NCI-H2029 treated with DMSO at 0.1 percent for 48 hours (cell line): Measurements from ENCODE around the gene ATP8A2.

Experiments used
- DNase-seq: peaks from one replicate; lab custom pipeline; 2025; lab: John Stamatoyannopoulos, UW

Gene ATP8A2

DNA sequence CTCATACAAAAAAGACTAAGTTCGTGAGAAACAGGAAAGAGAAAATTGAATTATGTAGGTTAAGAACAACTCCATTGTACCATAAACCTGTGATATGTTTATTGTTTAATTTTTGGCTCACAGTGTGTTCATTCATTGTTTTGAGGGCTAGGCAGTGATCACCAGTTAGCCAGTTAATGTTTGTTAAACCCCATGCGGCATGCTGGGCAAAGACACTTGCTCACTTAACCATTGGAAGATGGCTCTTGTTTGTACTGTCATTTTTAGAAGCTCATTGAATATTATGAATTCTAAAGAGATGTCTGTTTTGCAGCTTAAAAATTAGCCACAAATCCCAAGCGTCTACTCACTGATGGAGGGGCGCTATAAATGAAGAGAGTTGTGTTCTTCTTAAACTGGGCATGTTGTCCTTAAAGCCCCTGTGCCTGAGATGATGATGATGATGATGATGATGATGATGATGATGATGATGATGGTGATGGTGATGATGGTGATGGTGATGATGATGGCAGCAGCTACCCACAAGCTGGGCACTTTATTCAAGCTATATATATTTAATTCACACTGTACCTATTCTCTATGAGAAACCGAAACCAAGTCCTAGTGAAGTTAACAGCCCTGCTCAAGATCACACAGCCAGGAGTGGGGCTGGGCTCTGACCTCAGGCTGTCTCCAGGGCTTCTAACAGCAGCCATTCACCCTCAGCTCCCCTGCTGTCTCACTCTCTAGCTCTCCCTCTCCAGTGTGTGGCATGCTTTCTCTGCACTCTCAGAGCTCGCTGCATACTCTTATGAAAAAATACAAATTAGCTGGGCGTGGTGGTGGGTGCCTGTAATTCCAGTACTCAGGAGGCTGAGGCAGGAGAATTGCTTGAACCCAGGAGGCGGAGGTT lies 510.9 kb downstream of the ATP8A2 start:
- no peak for DNase-seq

DNA sequence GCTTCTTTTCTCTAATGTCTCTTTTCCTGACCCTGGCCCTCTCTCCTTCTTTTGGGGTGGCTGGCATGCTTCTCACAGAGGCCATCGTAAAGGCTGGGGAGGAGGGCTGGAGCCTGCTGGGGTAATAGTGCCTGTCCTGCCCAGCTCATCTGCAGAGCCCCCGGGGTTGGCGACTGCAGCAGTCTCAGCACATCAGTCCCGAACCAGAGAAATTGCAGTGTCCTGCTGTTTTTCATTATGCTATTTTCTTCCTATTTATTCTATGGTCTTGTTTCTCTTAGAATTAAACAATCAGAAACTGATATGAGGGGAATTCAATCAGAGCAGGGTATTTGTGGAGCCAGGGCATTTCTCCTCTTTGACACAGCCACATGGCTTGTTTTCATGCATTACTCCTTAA lies 513.6 kb downstream of the ATP8A2 start:
- no peak for DNase-seq

DNA sequence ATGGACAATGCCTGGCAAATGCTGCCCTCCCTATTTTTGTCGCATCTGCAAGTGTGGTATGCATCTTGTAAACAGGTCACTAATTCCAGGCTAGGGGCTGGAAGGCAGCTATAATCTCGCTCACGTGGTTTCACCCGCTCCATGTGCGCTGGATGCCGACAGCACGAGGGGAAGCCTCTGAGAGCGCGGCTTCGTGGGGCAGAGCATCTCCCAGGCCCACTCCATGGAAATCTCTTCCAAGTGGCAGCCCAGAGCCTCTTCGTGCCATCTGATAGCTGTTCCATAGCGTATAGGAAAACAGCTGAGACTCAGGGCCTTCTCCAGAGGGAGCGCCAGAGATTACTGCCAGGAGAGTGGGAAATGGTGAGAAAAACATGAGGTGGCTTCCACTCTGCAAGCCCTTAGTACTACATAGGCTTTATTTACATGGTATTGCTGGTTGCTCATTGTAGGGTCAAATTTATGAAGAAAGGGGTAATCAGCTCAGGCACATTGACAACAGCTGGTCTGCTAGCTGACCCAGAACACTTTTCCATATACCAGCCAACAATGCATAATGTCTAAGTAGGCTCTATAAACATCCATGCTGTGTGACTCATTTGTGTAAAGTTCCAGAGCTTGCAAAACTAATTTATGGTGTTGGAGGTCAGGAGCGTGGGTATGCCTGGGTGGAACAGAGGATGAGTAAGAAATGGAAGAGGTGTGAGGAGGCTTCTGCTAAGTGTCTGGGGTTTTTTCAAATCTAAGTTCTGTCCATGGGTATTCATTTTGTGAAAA lies 514.9 kb downstream of the ATP8A2 start:
- DNase-seq = no peak

DNA sequence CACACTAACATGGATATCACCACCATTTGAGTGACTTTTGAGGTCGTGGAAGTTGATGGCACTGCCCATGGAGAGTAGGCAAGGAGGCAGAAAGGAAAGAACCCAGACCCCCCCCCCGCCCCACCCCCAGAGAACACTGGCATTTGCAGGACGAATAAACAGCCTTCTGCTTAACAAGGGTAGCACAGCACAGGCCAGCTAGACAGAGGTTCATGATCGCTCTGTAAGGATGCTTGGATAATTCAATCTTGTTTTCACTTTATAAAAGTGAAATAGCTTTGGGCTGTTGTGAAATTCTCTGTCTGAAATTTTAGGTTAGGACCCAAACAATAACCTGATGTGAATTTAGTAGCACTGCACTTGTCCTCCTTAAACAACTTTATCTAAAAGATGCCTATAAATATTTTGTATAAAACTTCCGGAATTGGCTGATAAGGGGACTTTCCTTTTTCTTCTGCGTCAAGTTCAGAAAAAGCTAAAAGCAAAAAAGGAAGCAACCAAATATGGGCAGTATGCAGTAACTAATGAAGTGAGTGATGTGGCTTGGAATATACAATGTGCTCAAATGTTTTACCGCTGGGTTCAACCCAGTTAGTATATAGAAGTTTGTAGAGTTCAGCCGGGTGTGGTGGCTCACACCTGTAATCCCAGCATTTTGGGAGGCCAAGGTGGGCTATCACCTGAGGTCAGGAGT lies 516.3 kb downstream of the ATP8A2 start:
- no peak for DNase-seq

DNA sequence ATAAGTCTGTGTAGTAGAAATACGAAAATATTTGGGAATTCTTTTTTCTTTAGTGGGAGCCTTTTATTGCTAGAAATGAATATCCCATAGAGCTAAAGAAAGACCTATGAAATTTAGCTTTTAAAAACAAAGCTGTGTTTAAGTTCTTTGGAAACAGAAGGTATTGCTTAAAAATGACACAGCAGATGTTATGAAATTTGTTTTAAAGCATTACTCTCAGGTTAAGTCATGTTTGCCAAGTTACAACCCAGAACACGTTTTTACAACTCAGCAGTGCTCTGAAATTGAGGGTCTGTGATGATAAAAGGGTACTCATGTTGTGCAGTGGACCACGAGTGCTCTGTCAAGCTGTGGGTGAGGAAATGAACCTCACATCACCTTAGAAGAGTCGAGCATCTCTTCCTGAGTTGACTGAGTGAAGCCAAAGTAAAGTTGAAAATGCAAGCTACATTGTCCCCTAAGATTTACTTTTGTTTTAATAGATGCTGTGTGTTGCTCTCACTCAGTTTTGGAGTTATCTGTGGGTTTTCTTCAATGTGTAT lies 519.0 kb downstream of the ATP8A2 start:
- no peak for DNase-seq

DNA sequence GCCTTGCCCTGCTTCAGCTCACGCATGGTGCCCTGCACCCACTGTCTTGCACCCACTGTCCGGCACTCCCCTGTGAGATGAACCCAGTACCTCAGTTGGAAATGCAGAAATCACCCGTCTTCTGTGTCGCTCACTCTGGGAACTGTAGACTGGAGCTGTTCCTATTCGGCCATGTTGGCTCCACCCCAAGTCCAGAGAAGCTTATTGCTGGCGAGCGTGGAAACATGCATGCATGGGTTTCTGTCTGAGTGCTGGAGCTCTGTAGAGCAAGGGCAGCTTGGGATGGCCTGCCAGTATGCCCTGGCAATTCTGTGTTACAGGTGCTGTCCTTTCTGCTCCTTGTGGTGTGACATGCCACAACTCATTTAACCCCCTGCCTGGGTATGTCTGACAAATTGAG lies 527.2 kb downstream of the ATP8A2 start:
- no peak for DNase-seq

DNA sequence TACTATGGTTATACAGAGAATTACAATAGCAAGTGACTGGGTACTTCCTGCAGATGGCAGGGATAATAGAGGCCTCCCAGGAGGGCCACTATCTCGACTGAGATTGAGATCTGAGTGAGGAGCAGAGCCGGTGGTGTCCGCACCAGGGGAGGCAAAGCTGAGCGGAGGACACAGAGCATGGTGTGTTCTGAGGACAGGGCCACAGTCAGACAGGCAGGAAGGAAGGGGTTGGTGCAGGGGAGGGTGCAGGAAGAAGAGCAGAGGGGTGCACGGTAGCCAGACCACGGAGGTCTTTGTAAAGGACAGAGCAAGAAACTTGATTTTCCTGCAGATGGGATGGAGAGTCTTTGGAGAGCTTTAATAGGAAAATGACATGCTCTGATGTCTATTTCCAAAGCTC lies 527.7 kb downstream of the ATP8A2 start:
- DNase-seq = no peak

DNA sequence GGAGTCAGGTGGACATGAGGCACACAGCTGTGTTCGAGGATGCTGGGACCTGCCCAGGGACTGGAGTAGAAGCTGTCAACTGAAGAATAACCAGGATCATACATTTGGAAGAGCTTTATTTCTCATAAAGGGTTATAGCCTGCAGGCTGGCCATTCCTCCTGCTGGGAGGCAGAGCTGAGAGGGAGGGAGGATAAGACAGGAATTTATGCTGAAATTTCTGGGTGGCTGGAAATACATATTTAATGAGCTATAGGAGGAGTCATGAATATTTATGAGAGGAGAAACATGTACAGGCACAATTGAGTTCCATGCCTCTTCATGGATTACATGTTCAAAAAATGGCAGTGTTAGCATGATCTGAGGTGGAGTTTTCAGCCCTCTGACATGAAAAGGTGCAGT lies 528.2 kb downstream of the ATP8A2 start:
- no peak for DNase-seq

DNA sequence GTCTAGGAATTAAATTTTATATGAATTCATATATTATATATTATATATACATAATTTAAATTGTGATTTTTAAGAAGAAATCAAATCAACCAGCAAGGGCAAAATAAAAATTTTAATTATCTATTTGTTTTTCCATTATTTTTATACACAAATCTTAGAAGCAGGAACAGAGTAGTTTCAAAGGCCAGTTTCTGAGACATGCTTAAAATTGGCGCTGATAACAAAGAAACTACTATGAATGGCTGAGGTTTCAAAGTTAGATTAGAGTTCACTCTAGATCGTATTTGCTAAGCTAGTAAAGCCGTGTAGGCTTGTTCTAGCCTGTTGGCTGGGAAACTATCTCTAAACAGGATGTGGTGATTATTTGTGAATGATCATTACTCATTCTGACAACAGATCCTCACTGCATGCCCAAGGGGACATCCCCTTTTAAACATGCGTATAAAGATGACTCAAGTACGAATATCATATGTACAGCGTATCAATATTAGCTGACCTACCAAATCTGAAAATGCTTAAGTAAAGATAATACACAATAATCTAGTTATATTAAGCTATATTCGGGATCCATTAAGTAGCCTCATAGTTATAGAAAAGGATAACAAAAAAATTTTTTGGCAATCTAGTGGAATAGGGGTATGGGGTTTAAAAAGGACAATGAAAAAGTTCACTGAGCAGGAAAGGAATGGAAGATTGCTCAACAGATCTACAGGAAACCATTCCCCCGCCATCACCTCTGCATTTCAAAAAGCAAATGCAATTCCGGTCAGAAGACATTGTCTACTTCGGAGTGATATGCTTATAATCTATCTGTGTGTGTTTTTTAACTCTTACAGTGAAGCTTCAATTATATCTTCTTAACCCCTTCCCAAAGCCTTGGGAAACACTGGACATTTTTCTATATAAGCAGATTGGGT lies 529.9 kb downstream of the ATP8A2 start:
- DNase-seq = no peak

DNA sequence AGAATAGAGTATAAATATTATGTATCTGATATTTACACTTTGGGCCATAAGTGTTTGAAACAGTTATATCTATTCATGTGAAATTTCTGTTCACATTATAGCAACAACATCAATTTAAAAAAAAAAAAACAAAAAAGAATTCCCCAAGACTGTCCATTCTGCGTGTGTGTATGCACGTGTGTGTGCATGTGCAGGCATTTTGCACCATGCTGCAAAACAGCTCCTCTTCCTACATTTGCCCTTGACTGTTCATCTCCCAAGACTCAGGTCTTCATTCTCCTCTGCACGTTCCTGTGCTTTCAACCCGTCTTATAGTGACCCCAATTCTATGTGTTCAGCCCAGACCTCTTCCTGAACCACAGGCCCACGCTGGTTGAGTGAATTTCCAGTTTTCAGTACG lies 530.7 kb downstream of the ATP8A2 start:
- no peak for DNase-seq

DNA sequence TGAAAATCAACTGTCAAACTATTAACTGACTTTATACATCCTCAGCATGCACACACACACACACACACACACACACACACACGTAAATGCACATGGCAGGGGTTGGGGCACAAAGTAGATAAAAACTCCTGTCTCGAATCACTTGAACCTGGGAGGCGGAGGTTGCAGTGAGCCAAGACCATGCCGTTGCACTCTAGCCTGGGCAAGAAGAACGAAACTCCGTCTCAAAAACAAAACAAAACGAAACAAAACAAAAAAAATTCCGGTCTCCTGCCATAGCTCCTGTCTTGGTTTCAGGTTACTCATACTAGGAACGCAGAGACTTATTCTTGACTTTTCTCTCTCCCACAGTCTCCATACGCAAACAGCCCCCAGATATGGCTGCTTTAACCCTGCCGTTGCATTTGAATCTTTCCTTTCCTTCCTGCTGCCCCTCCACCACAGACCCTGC lies 531.1 kb downstream of the ATP8A2 start:
- DNase-seq = no peak

DNA sequence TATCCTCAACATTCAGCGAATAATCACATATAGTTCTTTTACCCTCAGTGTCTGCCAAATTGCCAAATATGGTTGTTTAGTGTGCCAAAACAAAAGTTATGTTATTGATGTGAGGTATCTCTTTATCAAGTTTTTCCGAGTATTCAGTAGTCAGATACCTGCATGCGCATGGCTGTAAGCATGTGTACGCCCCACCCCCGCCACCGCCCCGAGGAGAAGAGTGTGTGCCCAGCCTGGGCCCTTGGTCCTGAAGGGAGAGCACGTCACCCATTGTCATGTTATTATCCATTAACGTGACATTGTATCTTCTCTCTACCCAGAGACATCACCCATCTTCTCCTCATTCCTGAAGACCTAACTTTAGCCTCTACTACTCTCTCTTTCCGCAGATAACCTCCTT lies 533.1 kb downstream of the ATP8A2 start:
- DNase-seq = no peak

DNA sequence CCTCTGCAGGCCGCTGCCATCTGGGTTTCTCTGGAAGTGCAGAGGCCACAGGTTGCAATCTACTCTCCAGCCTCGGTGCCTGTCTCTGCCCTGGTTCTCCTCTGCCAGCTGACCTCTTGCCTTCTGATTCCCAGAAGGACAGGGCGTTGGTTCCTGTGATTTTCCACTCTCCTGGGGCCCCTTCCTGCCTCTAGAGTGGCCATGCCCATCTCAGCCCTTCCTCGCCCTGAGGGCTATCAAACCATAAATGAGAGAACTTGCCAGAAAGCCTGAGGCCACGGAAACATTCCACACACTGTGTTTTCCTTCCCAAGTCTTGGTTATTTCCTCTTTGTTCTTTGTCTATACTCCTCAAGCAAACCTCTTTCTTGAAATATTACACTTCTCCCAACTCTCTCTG lies 533.8 kb downstream of the ATP8A2 start:
- DNase-seq = no peak

DNA sequence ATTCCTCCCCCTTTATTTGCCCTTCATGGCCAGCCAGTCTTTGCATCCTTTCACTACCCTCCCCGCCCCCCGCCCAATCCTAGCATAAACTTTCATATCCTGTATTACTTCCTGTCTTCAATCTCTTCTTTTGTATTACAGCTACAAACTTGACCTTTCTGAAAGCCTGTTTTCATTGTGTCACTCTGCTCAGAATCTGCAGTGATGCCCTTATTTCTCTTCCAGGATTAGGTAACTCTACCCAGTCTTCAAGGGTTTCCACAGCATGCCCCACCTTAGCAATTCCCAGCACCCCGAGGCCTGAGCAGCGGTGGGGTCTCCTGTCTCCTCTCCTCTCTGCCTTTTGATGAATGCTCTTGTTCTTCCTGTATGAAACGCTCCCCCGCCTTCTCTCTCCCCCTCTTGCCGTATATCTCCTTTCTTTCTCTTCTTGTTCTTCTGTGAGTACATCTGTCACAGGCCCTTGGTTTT lies 534.5 kb downstream of the ATP8A2 start:
- no peak for DNase-seq

DNA sequence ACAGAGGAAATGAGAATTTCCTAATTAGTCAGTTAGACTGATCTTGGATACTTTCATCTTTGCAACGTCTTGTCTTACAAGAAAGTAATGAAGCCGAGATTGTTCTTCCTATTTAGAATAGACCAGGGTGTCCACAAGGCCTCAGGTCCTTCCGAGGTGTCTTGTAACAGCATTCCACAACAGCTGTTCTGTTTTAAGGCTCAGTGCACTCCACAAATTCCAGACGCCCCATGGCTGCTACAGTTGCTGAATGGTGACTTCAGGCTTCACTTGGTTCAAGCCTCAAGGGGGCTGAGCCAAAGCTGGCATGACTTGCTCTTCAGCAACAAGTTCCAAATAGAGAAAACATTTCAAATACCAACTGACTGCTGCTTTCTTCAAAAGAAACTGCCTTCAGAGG lies 536.6 kb downstream of the ATP8A2 start:
- DNase-seq = no peak

DNA sequence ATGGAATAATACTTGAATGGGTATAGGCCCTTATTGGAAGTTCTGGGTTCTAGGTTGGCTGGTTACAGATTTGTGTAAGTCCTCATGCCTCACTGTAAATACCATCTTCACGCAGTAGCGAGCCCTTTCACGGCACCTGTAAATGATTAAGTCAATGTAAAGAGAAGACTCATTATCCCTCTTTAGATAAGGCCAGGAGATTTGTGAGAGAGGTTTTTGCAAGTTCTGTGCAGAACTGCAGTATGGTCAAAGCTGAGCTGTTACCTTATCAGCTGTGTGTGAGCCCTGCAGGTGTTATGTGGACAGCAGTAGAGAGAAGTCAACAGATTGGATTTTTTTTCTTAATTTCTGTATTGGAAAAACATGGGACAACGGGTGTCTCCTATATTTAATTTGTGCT lies 538.5 kb downstream of the ATP8A2 start:
- DNase-seq = no peak

DNA sequence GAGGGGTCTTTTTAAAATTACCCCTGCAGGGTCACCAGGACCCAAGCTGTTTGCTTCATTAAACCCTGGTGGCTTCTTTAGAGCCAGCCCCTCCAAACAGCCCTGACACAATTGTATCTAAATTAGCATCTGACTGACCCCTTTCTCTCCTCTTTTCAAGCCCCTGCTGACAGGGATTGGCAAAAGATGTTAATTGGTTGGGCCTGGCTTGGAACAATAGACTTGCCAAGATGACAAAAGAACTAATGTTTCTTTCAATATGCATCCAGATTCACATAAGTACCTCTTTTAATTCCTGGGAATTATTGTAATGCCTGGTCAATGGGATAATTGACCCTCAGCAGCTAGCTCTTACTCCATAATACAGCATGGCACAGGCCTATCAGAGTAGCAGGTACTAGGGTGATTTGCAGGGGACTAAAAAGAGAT lies 539.2 kb downstream of the ATP8A2 start:
- no peak for DNase-seq

DNA sequence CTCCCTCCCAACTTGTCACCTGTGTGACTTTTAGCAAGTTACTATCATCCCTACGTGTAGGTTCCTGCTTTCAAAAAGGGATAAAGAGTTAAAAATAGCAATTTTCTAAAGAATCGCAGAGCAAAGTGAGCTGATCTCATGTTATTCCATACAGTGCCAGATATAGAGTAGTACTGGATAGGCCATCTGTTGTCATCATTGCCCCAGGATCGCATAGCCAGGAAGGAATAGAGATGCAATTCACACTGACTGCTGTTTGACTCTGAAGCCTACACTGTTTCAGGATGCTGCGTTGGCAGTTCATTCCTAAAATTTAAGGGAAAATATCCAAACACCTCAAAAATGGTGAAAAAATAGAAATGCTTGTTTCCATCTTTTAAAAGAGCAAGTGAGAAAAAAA lies 541.2 kb downstream of the ATP8A2 start:
- no peak for DNase-seq

DNA sequence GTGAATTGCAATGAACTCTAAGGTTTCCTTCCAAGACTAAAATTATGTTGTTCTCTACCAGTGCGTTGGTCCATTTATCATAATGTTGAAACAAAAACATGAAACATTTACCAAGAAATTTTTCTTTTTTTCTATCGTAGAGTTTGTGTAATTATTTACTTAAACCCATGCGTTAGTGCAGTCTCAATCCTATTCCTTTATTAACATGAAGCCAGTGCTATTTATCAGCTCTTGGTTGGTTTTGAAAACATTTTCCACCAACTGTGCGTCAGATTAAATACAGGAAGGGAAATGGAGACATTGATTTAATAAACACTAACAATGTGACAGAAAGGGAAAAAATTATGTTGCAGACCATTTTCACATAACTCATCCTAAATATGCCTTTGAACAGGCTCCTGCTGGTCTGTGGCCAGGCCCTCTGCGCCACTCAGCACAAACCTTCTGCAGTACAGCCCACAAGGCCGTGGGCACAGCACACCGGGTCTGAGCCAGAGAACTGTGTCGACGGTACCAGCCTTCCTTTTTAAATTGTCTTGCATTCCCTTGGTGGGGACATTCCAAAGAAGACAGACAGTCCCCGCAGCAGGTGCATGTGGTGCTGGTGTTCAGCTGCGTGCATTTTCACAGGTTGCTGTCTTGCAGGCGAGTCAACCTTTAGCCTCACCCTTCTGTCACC lies 544.2 kb downstream of the ATP8A2 start:
- DNase-seq = no peak

DNA sequence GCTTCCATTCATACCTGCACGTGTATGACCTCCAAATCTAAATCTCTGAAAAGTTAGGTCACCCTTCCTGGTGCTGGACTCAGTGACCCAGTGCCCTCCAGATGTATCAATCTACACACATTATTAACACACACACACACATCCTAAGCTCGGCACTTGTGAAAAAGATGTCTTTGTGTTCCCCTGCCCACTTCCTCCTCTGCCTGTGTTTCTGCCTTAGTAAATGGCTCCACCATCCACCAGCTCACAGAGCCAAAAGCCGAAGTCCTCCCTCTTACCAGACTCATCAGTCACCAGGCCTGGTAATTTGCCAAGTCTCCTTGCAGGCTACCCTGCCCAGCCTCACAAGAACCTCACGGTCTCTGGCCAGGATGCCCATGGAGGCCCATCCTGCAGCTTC lies 548.5 kb downstream of the ATP8A2 start:
- DNase-seq = no peak

DNA sequence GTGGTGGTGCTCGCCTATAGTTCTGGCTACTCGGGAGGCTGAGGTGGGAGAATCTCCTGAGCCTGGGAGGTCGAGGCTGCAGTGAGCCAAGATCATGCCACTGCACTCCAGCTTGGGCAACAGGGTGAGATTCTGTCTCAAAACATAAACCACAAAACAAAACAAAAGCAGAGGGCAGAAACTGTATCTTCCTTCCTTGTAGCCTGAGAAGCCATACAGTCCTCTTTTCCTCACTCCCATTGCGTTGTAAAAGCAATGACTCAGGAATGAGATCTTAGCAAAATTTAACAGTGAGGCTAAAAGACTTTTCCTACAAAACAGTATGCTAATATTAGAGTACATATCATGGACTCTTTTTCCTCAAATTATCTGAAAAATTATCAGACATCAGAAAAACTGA lies 549.2 kb downstream of the ATP8A2 start:
- DNase-seq = no peak
